ENCODE results near the gene POLR1H.

DNA sequence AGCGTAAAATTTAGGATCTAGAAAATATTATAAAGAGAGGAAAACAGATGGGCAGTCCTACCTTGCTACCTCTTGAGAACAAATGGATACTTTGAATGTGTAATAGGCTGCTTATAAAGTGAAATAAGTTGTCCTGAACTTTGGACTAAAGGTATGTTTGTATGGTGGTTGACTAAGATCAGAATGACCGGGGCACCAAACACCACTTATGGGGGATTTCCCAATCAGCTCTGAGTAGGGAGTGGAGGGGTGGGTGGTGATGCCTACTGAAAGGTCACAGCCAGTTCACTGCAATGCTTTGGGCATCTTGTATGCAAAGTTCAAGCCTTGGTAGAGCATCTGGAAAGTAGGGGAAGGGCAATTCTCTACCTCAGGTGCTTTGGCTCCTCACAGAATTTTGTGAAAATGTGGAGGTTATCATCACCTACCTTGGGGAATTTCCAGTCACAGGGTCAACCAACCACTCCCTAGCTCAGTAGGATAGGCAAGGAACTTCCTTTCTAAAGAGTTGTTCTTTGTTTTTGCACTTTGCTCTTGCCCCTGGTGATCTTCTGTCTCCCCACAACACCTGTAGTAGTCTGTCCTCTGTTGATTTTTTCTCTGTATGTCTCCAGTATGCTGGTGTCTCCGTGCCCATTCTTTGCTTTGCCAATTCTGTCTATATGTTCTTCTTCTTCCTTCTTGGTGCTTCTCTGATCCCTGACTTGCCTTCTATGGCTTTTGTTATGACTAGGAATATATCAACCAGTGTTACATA is 52.1 kb downstream of the POLR1H start, which contains the start of gene TRIM31:
- no peak for TF ChIP-seq CTCF (IDR thresholded peaks at IDR 0.05)
- no peak for TF ChIP-seq POLR2A (IDR thresholded peaks at IDR 0.05)

Data from vagina (tissue), 2 donors.